GM19324 (cell line): ENCODE data around the gene KRTAP2-3.
"Not testable (repeated sequence)": the region's sequence is repeated elsewhere in the genome, so short reads cannot be mapped to it uniquely, and the experiment has no call there.

Source experiments
- ATAC-seq: cut with Tn5 transposase; IDR thresholded peaks from one replicate; pipeline ENCODE4 v1.9.1; 2021; ENCODE audit warnings: mild to moderate bottlenecking, moderate library complexity; ENCODE audit not compliant: unreplicated experiment, low FRiP score

KRTAP2-3 gene

GRCh38 chr17:41069031-41069430, 9.1 kb upstream of the KRTAP2-3 start:
- no peak for ATAC-seq

DNA sequence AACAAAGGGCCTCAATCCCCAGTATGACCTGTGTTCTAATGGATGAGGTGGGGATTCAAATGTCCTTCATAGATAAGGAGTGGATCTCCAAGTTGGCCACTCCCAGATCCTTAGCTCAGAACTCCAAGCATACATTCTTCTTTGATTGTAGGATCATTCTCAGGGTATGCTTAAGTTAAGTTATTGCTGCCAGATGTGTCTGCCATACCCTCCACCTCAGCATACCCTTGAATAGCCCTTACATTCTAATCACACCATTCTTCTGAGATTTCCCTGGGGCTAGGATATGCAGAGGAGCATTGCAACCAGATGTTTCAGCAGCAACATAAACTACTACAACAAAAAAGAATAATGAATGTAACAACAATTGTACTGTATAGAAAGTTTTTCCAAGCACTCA, 7.4 kb upstream of the KRTAP2-3 start:
- ATAC-seq, result no peak

- ATAC-seq, result no peak
These were observed 6.1 kb upstream of the KRTAP2-3 start, which contains the start of gene KRTAP2-4 for GRCh38 chr17:41065829-41066624. Gene KRTAP2-4, minus strand, starts transcription at chr17:41065879. Its CDS starts 34 bp downstream, at chr17:41065845.

DNA sequence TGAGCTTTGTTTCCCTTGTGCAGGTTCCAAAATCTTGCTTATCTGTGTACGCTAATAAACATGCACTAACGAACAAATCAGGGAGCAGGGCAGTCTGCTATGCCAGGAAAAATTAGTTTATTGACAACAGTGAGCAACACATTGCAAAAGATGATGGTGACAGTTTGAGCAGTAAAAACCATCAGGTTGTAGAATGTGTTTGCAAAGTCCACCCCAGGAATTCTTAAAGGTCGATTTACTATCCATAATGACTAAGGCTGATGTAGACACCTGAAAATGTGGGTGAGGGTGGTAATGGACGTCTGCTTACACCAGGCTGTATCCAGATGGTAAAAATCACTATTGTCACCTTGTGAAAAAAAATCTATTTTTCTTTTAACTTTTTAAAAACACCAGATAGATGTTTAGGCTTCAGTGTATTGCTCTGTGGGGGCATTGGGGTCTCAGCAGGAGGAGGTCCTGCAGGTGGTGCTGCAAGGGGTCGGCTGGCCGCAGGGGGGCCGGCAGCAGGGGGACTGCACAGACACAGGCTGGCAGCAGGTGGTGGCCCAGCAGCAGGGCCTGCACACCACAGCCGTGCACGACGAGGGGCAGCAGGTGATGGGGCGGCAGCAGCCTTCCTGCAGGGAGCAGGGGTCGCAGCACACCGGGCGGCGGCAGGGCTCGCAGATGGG, 5.2 kb upstream of the KRTAP2-3 start:
- ATAC-seq, result not testable (repeated sequence)

DNA sequence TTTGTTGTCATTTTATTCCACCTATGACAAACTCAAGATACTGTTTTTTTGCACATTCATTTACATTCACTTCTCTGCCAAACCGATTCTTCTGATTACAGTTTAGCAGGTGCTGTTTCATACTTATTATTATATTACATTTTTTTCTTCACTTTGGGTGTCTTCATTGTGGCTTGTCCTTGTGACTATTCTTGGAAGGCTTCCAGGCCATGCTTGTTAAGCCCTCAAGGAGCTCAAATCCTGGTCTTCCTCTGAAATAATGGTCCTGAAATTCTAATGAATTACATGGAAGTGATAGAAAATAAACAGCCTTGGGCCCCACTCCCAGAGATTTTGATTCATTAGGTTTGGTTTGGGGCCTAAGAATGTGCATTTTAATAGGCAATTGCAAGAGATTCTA, 4.4 kb upstream of the KRTAP2-3 start:
- ATAC-seq, result no peak

- ATAC-seq, result no peak
These were observed 3.5 kb upstream of the KRTAP2-3 start for GRCh38 chr17:41063449-41063848.

DNA sequence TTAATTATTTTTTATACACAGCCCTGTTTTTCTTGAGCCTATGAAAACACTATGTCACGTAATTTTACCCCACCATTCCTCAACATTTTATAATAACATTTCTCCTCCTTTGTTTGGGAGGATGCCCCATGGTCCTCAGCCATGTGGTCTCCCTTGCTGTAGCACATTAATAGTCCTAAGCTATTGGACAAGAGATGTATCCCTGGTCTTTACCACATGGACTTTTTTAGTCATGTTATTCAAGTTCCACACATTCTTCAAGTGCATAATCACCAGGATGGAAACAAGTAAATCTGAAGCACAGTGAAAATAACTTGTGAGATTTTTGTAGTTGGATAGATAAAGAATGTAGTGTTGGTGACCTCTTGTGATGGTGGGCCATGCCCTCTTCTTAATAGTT, 2.0 kb upstream of the KRTAP2-3 start:
- ATAC-seq, result no peak

DNA sequence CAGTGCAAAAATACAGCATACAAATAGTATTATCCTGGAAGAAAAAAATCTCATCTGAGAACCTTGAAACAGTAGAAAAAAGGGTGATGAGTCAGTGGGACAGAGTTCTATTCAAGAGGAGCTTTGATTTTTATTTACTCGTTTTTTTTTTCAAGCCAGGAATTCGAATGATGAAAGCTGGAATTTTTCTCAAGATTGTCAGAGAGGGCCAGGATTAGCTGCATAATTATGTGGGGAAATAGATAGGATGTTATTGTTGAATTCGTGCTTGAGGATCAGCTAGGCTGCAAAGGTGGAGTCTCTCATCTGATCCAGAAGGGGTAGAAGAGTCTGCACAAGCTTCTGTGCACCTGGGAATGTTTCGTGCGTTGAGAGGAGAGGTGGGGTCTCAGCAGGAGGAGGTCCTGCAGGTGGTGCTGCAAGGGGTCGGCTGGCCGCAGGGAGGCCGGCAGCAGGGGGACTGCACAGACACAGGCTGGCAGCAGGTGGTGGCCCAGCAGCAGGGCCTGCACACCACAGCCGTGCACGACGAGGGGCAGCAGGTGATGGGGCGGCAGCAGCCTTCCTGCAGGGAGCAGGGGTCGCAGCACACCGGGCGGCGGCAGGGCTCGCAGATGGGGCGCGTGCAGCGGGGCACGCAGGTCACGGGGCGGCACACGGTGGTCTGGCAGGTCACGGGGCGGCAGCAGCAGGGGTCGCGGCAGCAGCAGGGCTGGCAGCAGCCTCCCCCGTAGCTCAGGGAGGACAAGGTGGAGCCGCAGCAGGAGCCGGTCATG, 450 bp downstream of the KRTAP2-3 start:
- not testable (repeated sequence) for ATAC-seq

DNA sequence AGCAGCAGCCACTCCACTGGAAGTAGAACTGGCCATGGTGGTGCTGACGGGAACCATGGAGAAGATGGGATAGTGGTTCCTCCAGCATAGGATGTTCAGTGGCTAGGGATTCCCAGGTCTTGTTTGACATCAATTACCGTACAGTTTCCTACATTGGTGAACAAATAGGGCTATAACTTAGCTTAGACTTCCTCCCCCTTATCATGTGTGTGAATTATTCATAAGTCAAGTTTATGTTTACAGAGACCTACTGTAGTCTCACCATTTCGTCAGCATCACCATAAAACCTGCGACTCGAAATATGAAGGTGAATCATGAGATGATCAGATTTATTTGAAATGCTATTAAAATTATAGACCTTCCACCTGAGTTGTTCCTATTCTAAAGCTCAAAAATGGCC, 1.2 kb downstream of the KRTAP2-3 start:
- ATAC-seq, result no peak

DNA sequence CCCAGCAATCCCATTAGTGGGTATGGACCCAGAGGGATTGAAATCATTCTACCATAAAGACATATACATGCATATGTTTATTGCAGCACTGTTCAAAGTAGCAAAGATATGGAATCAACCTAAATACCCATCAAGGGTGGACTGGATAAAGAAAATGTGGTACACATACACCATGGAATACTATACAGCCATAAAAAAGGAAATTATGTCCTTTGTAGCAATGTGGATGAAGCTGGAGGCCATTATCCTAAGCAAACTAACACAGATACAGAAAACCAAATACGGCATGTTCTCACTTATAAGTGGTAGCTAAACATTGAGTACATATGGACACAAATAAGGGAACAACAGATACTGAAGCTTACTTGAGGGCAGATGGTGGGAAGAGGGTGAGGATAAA, 2.4 kb downstream of the KRTAP2-3 start:
- no peak for ATAC-seq

DNA sequence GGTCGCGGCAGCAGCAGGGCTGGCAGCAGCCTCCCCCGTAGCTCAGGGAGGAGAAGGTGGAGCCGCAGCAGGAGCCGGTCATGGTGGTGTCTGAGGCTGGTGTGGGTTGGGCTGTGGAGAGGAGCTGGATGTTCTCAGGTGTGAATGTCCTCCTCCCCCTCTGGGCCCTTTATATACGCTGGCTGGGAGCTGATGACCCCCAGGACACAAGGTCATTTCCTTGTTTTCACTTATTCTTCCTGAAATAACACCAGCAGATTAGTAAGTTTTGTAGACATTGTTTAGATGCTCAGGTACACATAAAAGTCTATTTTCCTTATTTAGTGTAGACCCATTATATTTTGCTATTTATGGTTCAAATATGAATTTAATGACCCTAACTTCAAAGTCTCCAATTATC, 4.8 kb downstream of the KRTAP2-3 start, which contains the start of gene KRTAP2-2:
Gene KRTAP2-2 (minus strand): TSS at position 101 of the 400 bp plus-strand sequence. CDS start 19 bp downstream, at position 82.
- ATAC-seq, result not testable (repeated sequence)

DNA sequence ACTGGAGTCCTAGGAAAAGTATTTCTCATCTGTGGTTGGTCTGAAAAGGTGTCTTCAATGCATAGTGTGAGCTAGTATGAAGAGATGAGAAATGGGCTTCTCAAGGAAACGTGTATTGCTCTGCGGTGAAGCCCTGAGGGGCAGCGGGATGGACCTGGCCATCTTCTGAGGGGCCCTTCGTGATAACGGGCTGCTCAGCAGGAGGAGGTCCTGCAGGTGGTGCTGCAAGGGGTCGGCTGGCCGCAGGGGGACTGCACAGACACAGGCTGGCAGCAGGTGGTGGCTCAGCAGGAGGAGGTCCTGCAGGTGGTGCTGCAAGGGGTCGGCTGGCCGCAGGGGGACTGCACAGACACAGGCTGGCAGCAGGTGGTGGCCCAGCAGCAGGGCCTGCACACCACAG, 5.4 kb downstream of the KRTAP2-3 start:
- ATAC-seq, result not testable (repeated sequence)

DNA sequence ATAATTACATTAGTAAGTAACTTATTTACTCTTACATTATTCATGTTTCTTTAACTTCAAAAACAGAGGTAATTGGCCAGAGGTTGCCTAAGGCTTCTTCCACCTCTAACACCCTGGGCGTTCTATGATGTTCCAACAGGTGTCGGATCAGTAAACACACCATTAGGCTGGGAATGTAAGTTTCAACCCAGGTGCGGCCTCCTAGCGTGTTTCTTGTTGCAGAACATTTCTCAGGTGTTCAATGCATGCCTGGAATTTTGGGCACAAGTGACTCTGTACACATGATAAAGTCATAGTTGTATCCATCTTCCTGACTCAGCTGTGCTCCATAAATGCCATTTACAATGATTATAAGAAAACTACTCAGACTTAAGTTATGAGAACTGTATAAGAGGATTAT, 5.9 kb downstream of the KRTAP2-3 start:
- no peak for ATAC-seq

- ATAC-seq, result no peak
These were observed 7.3 kb downstream of the KRTAP2-3 start for GRCh38 chr17:41052566-41052965.

DNA sequence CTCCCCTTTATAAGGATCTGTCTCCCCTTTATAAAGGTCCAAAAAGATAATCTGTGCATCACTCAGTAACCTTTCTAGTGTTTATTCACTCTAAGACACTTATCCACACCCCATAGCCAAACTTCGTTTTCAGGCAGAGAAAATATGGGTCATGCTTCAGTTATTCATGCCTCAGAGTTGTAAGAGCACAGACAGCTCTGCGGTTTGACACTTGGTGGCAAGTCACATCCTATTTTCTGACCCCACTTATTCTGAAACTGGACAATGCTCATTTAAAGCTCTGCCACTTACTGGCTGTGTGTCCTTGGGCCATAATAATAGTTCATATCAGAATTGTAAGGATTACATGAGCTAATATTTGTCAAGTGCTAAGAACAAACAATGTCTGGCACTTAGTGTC, 10.8 kb downstream of the KRTAP2-3 start:
- ATAC-seq, result no peak

GRCh38 chr17:41048441-41048840, 11.5 kb downstream of the KRTAP2-3 start:
- no peak for ATAC-seq

- not testable (repeated sequence) for ATAC-seq
These were observed 13.0 kb downstream of the KRTAP2-3 start, which contains the start of gene KRTAP2-1 for GRCh38 chr17:41046735-41047465. Gene KRTAP2-1, minus strand, starts transcription at chr17:41047316. Its CDS starts 49 bp downstream, at chr17:41047267.

- ATAC-seq, result no peak
These were observed 17.0 kb downstream of the KRTAP2-3 start for GRCh38 chr17:41042953-41043352.

- ATAC-seq, result not testable (repeated sequence)
These were observed 18.9 kb downstream of the KRTAP2-3 start, which contains the start of gene KRTAP1-1 for GRCh38 chr17:41040783-41041571. Gene KRTAP1-1, minus strand, starts transcription at chr17:41041450. Its CDS starts 53 bp downstream, at chr17:41041397.
